Left ventricle myocardium superior (tissue), 1 donor: ENCODE results near the gene CADM2. TPM values are rescaled to one million over a fixed set of nuclear protein-coding genes. Genes with fewer than 3 reads are reported as not detected.
"Not testable (repeated sequence)": the region's sequence is repeated elsewhere in the genome, so short reads cannot be mapped to it uniquely, and the experiment has no call there.

ENCODE experiments used
- ATAC-seq: fragments of 200-7000 bp; cut with Tn5 transposase; one replicate; pipeline ENCODE4 v1.9.1; 2020; ENCODE audit warnings: mild to moderate bottlenecking, moderate library complexity
- DNase-seq: peaks from one replicate; pipeline ENCODE4 v3.0.0-alpha.2; 2020
- intact Hi-C: fragments of 100-400 bp; cut with micrococcal nuclease; formaldehyde crosslinking; loops from one replicate; pipeline ENCODE4 v1.11.0; 2022
- long read RNA-seq: library from polyadenylated mRNA; unstranded; transcript quantifications from one replicate; pipeline ENCODE4 v2.0.0, GENCODE V29; 2021
- total RNA-seq: library from RNA; stranded (reverse); fragmentation: NEBNext Ultra II Directional; extraction: Animal tissue kit (Norgen Biotek cat#: 25700); gene quantifications from one replicate; pipeline ENCODE4 v1.2.1, GENCODE V29; 2021
- donor health status: DM: no; HTN: yes; CAD: no; lungs with severe emphysema.

The CADM2 gene
- 2.5 TPM for total RNA-seq
- long read RNA-seq, result 0 reads

GRCh38 chr3:84958495-84959469 lies at the start of gene CADM2:
CADM2 (plus strand) TSS chr3:84958989.
- peak; percentile 88 for DNase-seq
- intact Hi-C loops, result no loop called here
- peak; percentile 100 for ATAC-seq

GRCh38 chr3:84918592-84918991 lies 40.2 kb upstream of the CADM2 start:
- ATAC-seq, DNase-seq, intact Hi-C loops: not testable (repeated sequence)

- ATAC-seq, result no peak
- DNase-seq, result no peak
Measured at GRCh38 chr3:84922682-84923081, 36.1 kb upstream of the CADM2 start.

GRCh38 chr3:84925571-84925970 lies 33.2 kb upstream of the CADM2 start:
- intact Hi-C loops, result no loop called here
- no peak for DNase-seq
- no peak for ATAC-seq

More at GRCh38 chr3:84922682-84923081, 36.1 kb upstream of the CADM2 start:
- intact Hi-C loops, result no loop called here

GRCh38 chr3:84943379-84943778 lies 15.4 kb upstream of the CADM2 start:
- intact Hi-C loops, result no loop called here
- ATAC-seq, result no peak

GRCh38 chr3:84946240-84946639 lies 12.5 kb upstream of the CADM2 start:
- intact Hi-C loops, result no loop called here
- ATAC-seq, result no peak
- no peak for DNase-seq

More at GRCh38 chr3:84943379-84943778, 15.4 kb upstream of the CADM2 start:
- DNase-seq, result no peak

GRCh38 chr3:84959470-84960271 lies 882 bp downstream of the CADM2 start:
- DNase-seq, result no peak
- no peak for ATAC-seq
- intact Hi-C loops, result no loop called here

GRCh38 chr3:84960581-84960980 lies 1.8 kb downstream of the CADM2 start:
- no peak for DNase-seq
- intact Hi-C loops, result no loop called here
- no peak for ATAC-seq

- DNase-seq (no peak), ATAC-seq (no peak)
- intact Hi-C loops, result no loop called here
Measured at GRCh38 chr3:84961011-84961410, 2.2 kb downstream of the CADM2 start.

- DNase-seq (no peak), ATAC-seq (no peak)
- intact Hi-C loops, result no loop called here
Measured at GRCh38 chr3:84961521-84962255, 2.9 kb downstream of the CADM2 start.

GRCh38 chr3:84962415-84962814 lies 3.6 kb downstream of the CADM2 start:
- intact Hi-C loops, result no loop called here

GRCh38 chr3:84963137-84963536 lies 4.3 kb downstream of the CADM2 start:
- ATAC-seq (no peak), DNase-seq (no peak)
- intact Hi-C loops, result no loop called here

More at GRCh38 chr3:84962415-84962814, 3.6 kb downstream of the CADM2 start:
- DNase-seq (no peak), ATAC-seq (no peak)

- no peak for DNase-seq
- intact Hi-C loops, result no loop called here
- ATAC-seq, result no peak
Measured at GRCh38 chr3:84965141-84965540, 6.4 kb downstream of the CADM2 start.

GRCh38 chr3:84967767-84968581 lies 9.2 kb downstream of the CADM2 start:
- ATAC-seq (no peak), DNase-seq (no peak)
- intact Hi-C loops, result no loop called here

GRCh38 chr3:84968701-84969235 lies 10.0 kb downstream of the CADM2 start:
- DNase-seq (no peak), ATAC-seq (no peak)
- intact Hi-C loops, result no loop called here

GRCh38 chr3:84974347-84974746 lies 15.6 kb downstream of the CADM2 start:
- intact Hi-C loops, result no loop called here
- ATAC-seq (no peak), DNase-seq (no peak)

GRCh38 chr3:84977021-84977420 lies 18.2 kb downstream of the CADM2 start:
- intact Hi-C loops, result no loop called here
- ATAC-seq (no peak), DNase-seq (no peak)

GRCh38 chr3:84978843-84979242 lies 20.1 kb downstream of the CADM2 start:
- DNase-seq (no peak), ATAC-seq (no peak)
- intact Hi-C loops, result no loop called here
